Measurements from ENCODE around the gene SRSF9. TPM values are rescaled to one million over a fixed set of nuclear protein-coding genes. Genes with fewer than 3 reads are reported as not detected.

Gene SRSF9
- total and polyA plus RNA-seq, 2 donors (not counting 1 experiment from before 2014, with no cell fraction given), result 96.3 to 157 TPM

- POLR2A ChIA-PET, result interaction anchor here (0.6 to 0.8 kb wide), 3 partner anchors 11 to 244 kb away, joined by 3 to 4 read pairs (median 4); no protein-coding TSS in a partner anchor
- TF ChIP-seq CTCF (IDR thresholded peaks at IDR 0.05) (no peak), EZH2 (IDR thresholded peaks at IDR 0.05; ENCODE audit: borderline replicate concordance, insufficient read depth, low read depth, low read length, poor library complexity, severe bottlenecking) (no peak)
- 71% methylated on average over 6 of the region's 8 CpGs for WGBS (ENCODE audit: insufficient coverage)
- Histone ChIP-seq H2AFZ (ENCODE audit: insufficient read depth, low read depth, low read length, poor library complexity, severe bottlenecking) (no peak overlapping the region), H3K4me2 (replicated peaks; ENCODE audit: low read depth, low read length, poor library complexity, severe bottlenecking) (no peak overlapping the region), H3K4me1 (ENCODE audit: control insufficient read depth in 2 of 2, insufficient read depth in 2 of 2, low read length in 2 of 2) (no peaks in the 10 kb centered on the region), H3K27ac (ENCODE audit: low read length in 2 of 2) (no peak overlapping the region), H3K9me3 (ENCODE audit: control extremely low read depth in 1 of 3, control insufficient read depth in 2 of 3, insufficient read depth in 1 of 3, low read length in 2 of 3) (peaks cover 0 to 8% (median 2%) of the 10 kb centered on the region in 3 donors), H3K36me3 (replicated peaks in 1 of 2; ENCODE audit: control extremely low read depth in 1 of 2, control insufficient read depth in 1 of 2, extremely low read depth in 1 of 2, insufficient read depth in 2 of 2, low read length in 1 of 2) (no peaks in the 10 kb centered on the region), H3K79me2 (ENCODE audit: control insufficient read depth, insufficient read depth, low read length) (no peaks in the 10 kb centered on the region), H3K4me3 (ENCODE audit: control extremely low read depth in 1 of 5, extremely low read depth in 1 of 5, insufficient read depth in 1 of 5, low read depth in 2 of 5, low read length in 4 of 5) (no peak overlapping the region), H3K27me3 (replicated peaks in 1 of 4; ENCODE audit: control extremely low read depth in 1 of 4, control insufficient read depth in 3 of 4, insufficient read depth in 4 of 4, low read length in 3 of 4) (peaks cover 0 to 16% (median 3%) of the 10 kb centered on the region in 4 experiments), H3K9ac (ENCODE audit: low read length) (no peak overlapping the region), H4K20me1 (ENCODE audit: control insufficient read depth, insufficient read depth, low read length, poor library complexity, severe bottlenecking) (no peaks in the 10 kb centered on the region)
- Mint-ChIP-seq H3K9me3 (ENCODE audit: insufficient read depth) (no peaks in the 10 kb centered on the region), H3K27ac (no peak overlapping the region), H3K4me1 (no peaks in the 10 kb centered on the region), H3K27me3 (peaks cover 20% of the 10 kb centered on the region), H3K4me3 (no peak overlapping the region)
- no peak for ATAC-seq (ENCODE audit: low read depth)
- CTCF ChIA-PET, result interaction anchor here (0.6 to 2.3 kb wide), 8 partner anchors 21 to 228 kb away, joined by 3 to 10 read pairs (median 4); partner anchors contain the start of gene RPLP0
- DNase-seq, result no peak
- intact Hi-C loops (cut with micrococcal nuclease), result no loop called here
These were observed 40.8 kb downstream of the SRSF9 start for GRCh38 chr12:120428597-120429229.

GRCh38 chr12:120425797-120426196 is 43.8 kb downstream of the SRSF9 start:
- Mint-ChIP-seq H3K27me3 (peaks cover 13% of the 10 kb centered on the region), H3K9me3 (ENCODE audit: insufficient read depth) (no peaks in the 10 kb centered on the region), H3K4me1 (no peaks in the 10 kb centered on the region), H3K4me3 (no peak overlapping the region), H3K27ac (no peak overlapping the region)
- intact Hi-C loops (cut with micrococcal nuclease), result no loop called here
- Histone ChIP-seq H2AFZ (ENCODE audit: insufficient read depth, low read depth, low read length, poor library complexity, severe bottlenecking) (no peak overlapping the region), H4K20me1 (ENCODE audit: control insufficient read depth, insufficient read depth, low read length, poor library complexity, severe bottlenecking) (no peaks in the 10 kb centered on the region), H3K79me2 (ENCODE audit: control insufficient read depth, insufficient read depth, low read length) (no peaks in the 10 kb centered on the region), H3K4me2 (replicated peaks; ENCODE audit: low read depth, low read length, poor library complexity, severe bottlenecking) (no peak overlapping the region), H3K9ac (ENCODE audit: low read length) (no peak overlapping the region), H3K27me3 (replicated peaks in 1 of 4; ENCODE audit: control extremely low read depth in 1 of 4, control insufficient read depth in 3 of 4, insufficient read depth in 4 of 4, low read length in 3 of 4) (peaks cover 0 to 3% (median 0%) of the 10 kb centered on the region in 4 experiments), H3K9me3 (ENCODE audit: control extremely low read depth in 1 of 3, control insufficient read depth in 2 of 3, insufficient read depth in 1 of 3, low read length in 2 of 3) (peaks cover 0 to 6% (median 2%) of the 10 kb centered on the region in 3 donors), H3K27ac (ENCODE audit: low read length in 2 of 2) (no peak overlapping the region), H3K4me1 (ENCODE audit: control insufficient read depth in 2 of 2, insufficient read depth in 2 of 2, low read length in 2 of 2) (no peaks in the 10 kb centered on the region), H3K4me3 (ENCODE audit: control extremely low read depth in 1 of 5, extremely low read depth in 1 of 5, insufficient read depth in 1 of 5, low read depth in 2 of 5, low read length in 4 of 5) (no peak overlapping the region), H3K36me3 (replicated peaks in 1 of 2; ENCODE audit: control extremely low read depth in 1 of 2, control insufficient read depth in 1 of 2, extremely low read depth in 1 of 2, insufficient read depth in 2 of 2, low read length in 1 of 2) (no peaks in the 10 kb centered on the region)
- DNase-seq (no peak), ATAC-seq (ENCODE audit: low read depth) (no peak)
- POLR2A ChIA-PET, result no interaction called here
- no CpG with 5 or more reads among the region's 3 CpGs for WGBS (ENCODE audit: insufficient coverage)
- no peak for TF ChIP-seq CTCF (IDR thresholded peaks at IDR 0.05)
- no peak for TF ChIP-seq EZH2 (IDR thresholded peaks at IDR 0.05; ENCODE audit: borderline replicate concordance, insufficient read depth, low read depth, low read length, poor library complexity, severe bottlenecking)
- CTCF ChIA-PET, result no interaction called here
